Mucosa of descending colon (tissue), 3 donors: ENCODE measurements around the gene PDCD7. TPM values are rescaled to one million over a fixed set of nuclear protein-coding genes. Genes with fewer than 3 reads are reported as not detected.

Experiments
- ATAC-seq: fragments of 200-7000 bp; cut with Tn5 transposase; one replicate; pipeline ENCODE4 v1.9.1; 2020; ENCODE audit warnings: mild to moderate bottlenecking, moderate library complexity
- DNase-seq, 3 donors: peaks; one replicate each; pipeline ENCODE4 v3.0.0-alpha.2; 2020
- H3K36me3 ChIP-seq: fragments of 200-600 bp; one replicate; pipeline ENCODE4 v1.8.0; 2021; ENCODE audit warnings: low read depth, mild to moderate bottlenecking
- H3K4me1 ChIP-seq: fragments of 200-600 bp; one replicate; pipeline ENCODE4 v1.8.0; 2021; ENCODE audit warnings: low read depth, mild to moderate bottlenecking
- H3K4me3 ChIP-seq: fragments of 200-600 bp; one replicate; pipeline ENCODE4 v1.8.0; 2021; ENCODE audit warnings: mild to moderate bottlenecking
- H3K9me3 ChIP-seq: fragments of 200-600 bp; one replicate; pipeline ENCODE4 v1.8.0; 2021; ENCODE audit warnings: mild to moderate bottlenecking
- CTCF ChIP-seq: fragments of 200-600 bp; IDR thresholded peaks from one replicate; pipeline ENCODE4 v1.8.0; 2022; ENCODE audit warnings: antibody characterized with exemption, mild to moderate bottlenecking
- intact Hi-C, 2 donors: fragments of 100-400 bp; cut with DNase I in 1 of 2; cut with micrococcal nuclease in 1 of 2; formaldehyde crosslinking; loops; one replicate each; pipeline versions ENCODE4 v1.11.0 to v1.11.1; 2022; cut with DNase I, micrococcal nuclease
- total RNA-seq, 3 donors: library from RNA; stranded (reverse); fragmentation: NEBNext Ultra II Directional in 2 of 3; extraction: Animal tissue kit (Norgen Biotek cat#: 25700) in 2 of 3; gene quantifications; one replicate each; pipeline versions ENCODE4 v1.2.1 to v1.2.4, GENCODE V29; 2021 to 2023
- donor health status: DM: no; HTN: no; CAD: no; lungs with moderate emphysema.
- donor health status: DM: no; HTN: no; CAD: no.
- donor health status: DM: no; HTN: yes; CAD: no.

PDCD7 gene
- total RNA-seq, 3 donors from 2014 or later = 12.0 to 32.9 (median 13.4) TPM

- Histone ChIP-seq H3K36me3 (no peaks in the 10 kb centered on the region), H3K4me3 (no peak overlapping the region), H3K9me3 (no peaks in the 10 kb centered on the region), H3K4me1 (no peaks in the 10 kb centered on the region)
- ATAC-seq (no peak), DNase-seq (no peak)
- intact Hi-C loops = no loop called here
- no peak for TF ChIP-seq CTCF
Observed at GRCh38 chr15:65175511-65175910, 41.9 kb upstream of the PDCD7 start.

- TF ChIP-seq CTCF = no peak
- intact Hi-C loops = no loop called here
- Histone ChIP-seq H3K36me3 (no peaks in the 10 kb centered on the region), H3K4me3 (no peak overlapping the region), H3K9me3 (no peaks in the 10 kb centered on the region), H3K4me1 (no peaks in the 10 kb centered on the region)
- ATAC-seq (no peak), DNase-seq (no peak)
Observed at GRCh38 chr15:65174509-65174908, 40.9 kb upstream of the PDCD7 start.

- TF ChIP-seq CTCF = no peak
- no peak for DNase-seq
- H3K36me3 ChIP-seq = no peaks in the 10 kb centered on the region
- no peak overlapping the region for H3K4me3 ChIP-seq
- H3K4me1 ChIP-seq = no peaks in the 10 kb centered on the region
- H3K9me3 ChIP-seq = no peaks in the 10 kb centered on the region
- intact Hi-C loops = no loop called here
- no peak for ATAC-seq
Observed at GRCh38 chr15:65172531-65172930, 38.9 kb upstream of the PDCD7 start.

GRCh38 chr15:65171428-65171827, 37.8 kb upstream of the PDCD7 start:
- Histone ChIP-seq H3K9me3 (no peaks in the 10 kb centered on the region), H3K4me1 (no peaks in the 10 kb centered on the region), H3K4me3 (no peak overlapping the region), H3K36me3 (no peaks in the 10 kb centered on the region)
- DNase-seq = no peak
- intact Hi-C loops = no loop called here
- ATAC-seq = no peak
- TF ChIP-seq CTCF = no peak

- no peak overlapping the region for H3K4me3 ChIP-seq
- no peaks in the 10 kb centered on the region for H3K4me1 ChIP-seq
- ATAC-seq (no peak), DNase-seq (no peak)
- H3K9me3 ChIP-seq = no peaks in the 10 kb centered on the region
- TF ChIP-seq CTCF = no peak
- intact Hi-C loops = no loop called here
- peaks cover 7% of the 10 kb centered on the region for H3K36me3 ChIP-seq
Observed at GRCh38 chr15:65165875-65166274, 32.3 kb upstream of the PDCD7 start.

GRCh38 chr15:65164139-65164538, 30.5 kb upstream of the PDCD7 start:
- TF ChIP-seq CTCF = no peak
- Histone ChIP-seq H3K36me3 (peaks cover 7% of the 10 kb centered on the region), H3K4me1 (no peaks in the 10 kb centered on the region), H3K9me3 (no peaks in the 10 kb centered on the region), H3K4me3 (no peak overlapping the region)
- DNase-seq (no peak), ATAC-seq (no peak)
- intact Hi-C loops = no loop called here
